Erythroblast (primary cell): ENCODE results near the gene PDIA5.

ENCODE experiments used
- GATA1 ChIP-seq: IDR thresholded peaks from 2 replicates; pipeline ENCODE4 v1.6.1; 2011; ENCODE audit warnings: low read depth, mild to moderate bottlenecking, control low read depth, low read length, moderate library complexity
- POLR2A ChIP-seq: IDR thresholded peaks from 2 replicates; pipeline ENCODE4 v1.6.1; 2011; ENCODE audit warnings: mild to moderate bottlenecking, low read length

DNA sequence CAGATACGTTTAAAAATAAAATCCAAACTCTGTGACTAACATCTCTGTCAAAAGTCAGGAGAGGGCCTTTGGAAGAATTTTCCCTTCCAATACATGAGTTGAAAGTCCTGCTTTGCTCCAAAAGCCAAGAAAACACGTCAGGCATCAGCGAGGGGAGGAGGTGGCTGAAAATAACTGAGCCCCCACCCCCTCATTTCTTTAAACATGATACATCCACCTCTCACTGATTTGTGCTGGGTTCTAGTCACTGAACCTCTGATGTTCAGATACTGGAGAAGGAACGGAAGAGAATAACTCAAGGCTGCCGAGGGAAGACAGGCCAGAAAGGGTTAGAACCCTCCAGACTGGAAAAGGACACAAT lies 29.8 kb upstream of the PDIA5 start:
- TF ChIP-seq POLR2A: no peak
- no peak for TF ChIP-seq GATA1
